Measurements from ENCODE around the gene SLC29A4. TPM values are rescaled to one million over a fixed set of nuclear protein-coding genes. Genes with fewer than 3 reads are reported as not detected.
"Not testable (repeated sequence)": the region's sequence is repeated elsewhere in the genome, so short reads cannot be mapped to it uniquely, and the experiment has no call there.

The SLC29A4 gene
- polyA plus RNA-seq, 3 donors, result 0.21 to 0.29 (median 0.26) TPM

GRCh38 chr7:5303061-5303460 is 20.3 kb downstream of the SLC29A4 start:
- H3K79me2 ChIP-seq (ENCODE audit: insufficient read depth, low read length), result no peaks in the 10 kb centered on the region
- peaks cover 6 to 9% of the 10 kb centered on the region in 2 donors for H3K36me3 ChIP-seq (replicated peaks in 1 of 2; ENCODE audit: control insufficient read depth in 1 of 2, insufficient read depth in 2 of 2, low read length in 2 of 2)
- no peaks in the 10 kb centered on the region for H3K27me3 ChIP-seq (ENCODE audit: control insufficient read depth in 2 of 2, insufficient read depth in 2 of 2, low read length in 2 of 2)
- no peak overlapping the region for H2AFZ ChIP-seq (ENCODE audit: insufficient read depth, low read depth, low read length, poor library complexity, severe bottlenecking)
- 91% methylated on average over 18 of the region's 18 CpGs for WGBS (ENCODE audit: insufficient coverage)
- Mint-ChIP-seq H3K4me1 (no peaks in the 10 kb centered on the region), H3K27ac (peak overlapping the region in 1 of 7 donors; percentile 33), H3K27me3 (ENCODE audit: low read depth in 3 of 3) (peaks cover 7 to 21% (median 18%) of the 10 kb centered on the region in 3 donors), H3K9me3 (peaks cover 0 to 2% (median 0%) of the 10 kb centered on the region in 7 donors), H3K4me3 (no peak overlapping the region), H3K36me3 (peaks cover 7 to 20% of the 10 kb centered on the region in 2 donors)
- no peaks in the 10 kb centered on the region for H3K4me1 ChIP-seq (ENCODE audit: control insufficient read depth in 1 of 2, insufficient read depth in 2 of 2, low read length in 2 of 2)
- DNase-seq, result no peak
- no peak overlapping the region for H3K9ac ChIP-seq (ENCODE audit: insufficient read depth, low read length, poor library complexity, severe bottlenecking)
- intact Hi-C loops (cut with micrococcal nuclease), result no loop called here
- H3K4me2 ChIP-seq (replicated peaks; ENCODE audit: extremely low read depth, low read length, poor library complexity, severe bottlenecking), result no peak overlapping the region
- no peaks in the 10 kb centered on the region for H3K9me3 ChIP-seq (replicated peaks in 1 of 2; ENCODE audit: control insufficient read depth in 1 of 2, insufficient read depth in 1 of 2, low read length in 2 of 2)
- no peak overlapping the region for H3K4me3 ChIP-seq (replicated peaks in 1 of 3; ENCODE audit: low read depth in 2 of 3, low read length in 3 of 3)
- H4K20me1 ChIP-seq (ENCODE audit: insufficient read depth, low read length), result peaks cover 8% of the 10 kb centered on the region
- no peak overlapping the region for H3K27ac ChIP-seq (ENCODE audit: low read depth in 1 of 2, low read length in 2 of 2)
- TF ChIP-seq CTCF (IDR thresholded peaks at IDR 0.05), result no peak

DNA sequence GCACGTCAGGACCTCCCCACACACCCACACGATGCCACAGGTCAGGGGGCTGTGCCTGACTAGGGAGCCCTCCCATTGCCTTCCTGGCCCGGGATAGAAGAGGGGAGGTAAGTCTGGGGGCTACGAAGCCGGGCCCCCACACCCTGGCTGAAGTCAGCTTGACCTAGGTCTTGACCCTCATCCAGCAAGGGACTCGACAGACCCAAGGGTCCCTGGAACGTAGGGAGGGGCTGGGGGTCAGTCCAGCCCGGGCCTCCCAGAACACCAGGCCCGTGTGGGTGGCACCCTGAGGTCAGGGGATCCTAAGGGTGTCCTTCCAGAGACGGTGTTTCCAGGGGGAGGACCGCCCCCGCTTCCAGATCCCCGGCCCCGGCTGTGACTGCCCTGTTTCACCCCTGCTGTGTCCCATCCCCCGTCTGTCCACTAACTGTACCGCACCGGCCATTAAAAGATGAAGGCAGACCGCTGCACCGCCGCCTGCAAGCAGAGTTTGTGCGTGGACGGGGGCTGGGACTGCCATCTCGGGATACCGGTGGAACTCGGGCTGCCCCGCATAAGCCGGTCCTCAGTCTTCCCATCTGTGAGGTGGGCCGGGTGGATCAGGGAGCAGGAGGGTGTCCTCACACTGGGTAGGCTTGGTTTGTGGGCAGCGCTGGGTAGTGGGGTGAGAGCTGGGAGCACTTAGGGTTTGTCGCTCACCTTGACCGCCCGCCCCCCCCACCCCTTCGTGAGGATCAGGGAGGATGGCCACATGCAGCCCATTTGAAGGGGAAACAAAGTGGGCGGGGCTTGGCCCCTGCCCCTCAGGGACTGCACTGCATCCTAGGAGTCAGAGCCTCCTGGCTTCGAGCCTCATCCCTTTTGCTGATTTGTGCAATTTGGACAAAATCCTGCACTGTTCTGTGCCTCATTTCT is 21.1 kb downstream of the SLC29A4 start:
- no peaks in the 10 kb centered on the region for H3K4me1 ChIP-seq (ENCODE audit: control insufficient read depth in 1 of 2, insufficient read depth in 2 of 2, low read length in 2 of 2)
- peaks cover 2 to 16% (median 13%) of the 10 kb centered on the region in 3 donors for H3K27me3 Mint-ChIP-seq (ENCODE audit: low read depth in 3 of 3)
- H3K4me3 ChIP-seq (replicated peaks in 1 of 3; ENCODE audit: low read depth in 2 of 3, low read length in 3 of 3), result no peak overlapping the region
- TF ChIP-seq CTCF (IDR thresholded peaks at IDR 0.05), result no peak
- peak overlapping the region in 2 of 7 donors; percentile 33 to 36 for H3K27ac Mint-ChIP-seq
- peaks cover 12 to 15% of the 10 kb centered on the region in 2 donors for H3K36me3 ChIP-seq (replicated peaks in 1 of 2; ENCODE audit: control insufficient read depth in 1 of 2, insufficient read depth in 2 of 2, low read length in 2 of 2)
- no peaks in the 10 kb centered on the region for H3K4me1 Mint-ChIP-seq
- no peaks in the 10 kb centered on the region for H3K9me3 ChIP-seq (replicated peaks in 1 of 2; ENCODE audit: control insufficient read depth in 1 of 2, insufficient read depth in 1 of 2, low read length in 2 of 2)
- 76% methylated on average over 24 of the region's 35 CpGs for WGBS (ENCODE audit: insufficient coverage)
- no peak overlapping the region for H3K4me3 Mint-ChIP-seq
- no peak overlapping the region for H2AFZ ChIP-seq (ENCODE audit: insufficient read depth, low read depth, low read length, poor library complexity, severe bottlenecking)
- peaks cover 12% of the 10 kb centered on the region for H4K20me1 ChIP-seq (ENCODE audit: insufficient read depth, low read length)
- no peaks in the 10 kb centered on the region for H3K27me3 ChIP-seq (ENCODE audit: control insufficient read depth in 2 of 2, insufficient read depth in 2 of 2, low read length in 2 of 2)
- peaks cover 12 to 27% of the 10 kb centered on the region in 2 donors for H3K36me3 Mint-ChIP-seq
- H3K9ac ChIP-seq (ENCODE audit: insufficient read depth, low read length, poor library complexity, severe bottlenecking), result no peak overlapping the region
- H3K27ac ChIP-seq (ENCODE audit: low read depth in 1 of 2, low read length in 2 of 2), result no peak overlapping the region
- peaks cover 0 to 2% (median 0%) of the 10 kb centered on the region in 7 donors for H3K9me3 Mint-ChIP-seq
- DNase-seq, result no peak
- intact Hi-C loops (cut with micrococcal nuclease), result no loop called here
- H3K4me2 ChIP-seq (replicated peaks; ENCODE audit: extremely low read depth, low read length, poor library complexity, severe bottlenecking), result no peak overlapping the region
- no peaks in the 10 kb centered on the region for H3K79me2 ChIP-seq (ENCODE audit: insufficient read depth, low read length)

- Mint-ChIP-seq H3K27me3 (ENCODE audit: low read depth in 3 of 3) (peaks cover 2 to 12% (median 10%) of the 10 kb centered on the region in 3 donors), H3K36me3 (peaks cover 19 to 40% of the 10 kb centered on the region in 2 donors)
- H3K4me2 ChIP-seq (replicated peaks; ENCODE audit: extremely low read depth, low read length, poor library complexity, severe bottlenecking); H3K27ac Mint-ChIP-seq; H3K4me3 ChIP-seq (replicated peaks in 1 of 3; ENCODE audit: low read depth in 2 of 3, low read length in 3 of 3); DNase-seq; H3K27ac ChIP-seq (ENCODE audit: low read depth in 1 of 2, low read length in 2 of 2); H3K4me3 Mint-ChIP-seq; H3K4me1 Mint-ChIP-seq; H2AFZ ChIP-seq (ENCODE audit: insufficient read depth, low read depth, low read length, poor library complexity, severe bottlenecking); H3K27me3 ChIP-seq (ENCODE audit: control insufficient read depth in 2 of 2, insufficient read depth in 2 of 2, low read length in 2 of 2); H3K9me3 ChIP-seq (replicated peaks in 1 of 2; ENCODE audit: control insufficient read depth in 1 of 2, insufficient read depth in 1 of 2, low read length in 2 of 2); H3K9ac ChIP-seq (ENCODE audit: insufficient read depth, low read length, poor library complexity, severe bottlenecking); H3K4me1 ChIP-seq (ENCODE audit: control insufficient read depth in 1 of 2, insufficient read depth in 2 of 2, low read length in 2 of 2); H3K9me3 Mint-ChIP-seq; intact Hi-C loops (cut with micrococcal nuclease); H3K79me2 ChIP-seq (ENCODE audit: insufficient read depth, low read length): not testable (repeated sequence)
- 97% methylated on average over 8 of the region's 9 CpGs for WGBS (ENCODE audit: insufficient coverage)
- Histone ChIP-seq H3K36me3 (replicated peaks in 1 of 2; ENCODE audit: control insufficient read depth in 1 of 2, insufficient read depth in 2 of 2, low read length in 2 of 2) (peaks cover 17 to 23% of the 10 kb centered on the region in 2 donors), H4K20me1 (ENCODE audit: insufficient read depth, low read length) (peaks cover 19% of the 10 kb centered on the region)
These were observed 22.3 kb downstream of the SLC29A4 start for GRCh38 chr7:5305050-5305449.
